GM18870 (cell line): ENCODE measurements around the gene ARHGDIB.

Experiments
- ATAC-seq: cut with Tn5 transposase; IDR thresholded peaks from one replicate; pipeline ENCODE4 v1.9.1; 2021; ENCODE audit warnings: moderate library complexity; ENCODE audit not compliant: unreplicated experiment

The ARHGDIB gene

DNA sequence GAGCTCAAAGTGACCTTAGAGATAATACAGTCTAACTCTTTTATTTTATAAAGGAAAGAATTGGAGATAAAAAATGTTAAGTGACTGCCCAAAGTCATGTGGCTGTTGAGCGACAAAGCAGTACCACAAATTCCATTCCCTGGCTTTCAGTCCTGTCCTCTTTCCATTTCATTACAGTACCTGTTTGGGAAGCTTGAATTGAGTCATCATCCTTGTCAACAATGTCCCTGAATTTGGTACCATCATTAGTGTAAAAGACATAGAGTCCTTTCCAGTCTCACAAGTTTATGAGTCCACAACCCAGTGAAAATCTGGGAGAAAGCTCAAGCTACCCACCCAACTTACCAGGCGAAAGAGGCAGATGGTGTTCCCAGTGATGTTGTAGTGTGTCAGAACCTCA lies 26.9 kb downstream of the ARHGDIB start:
- ATAC-seq = no peak

DNA sequence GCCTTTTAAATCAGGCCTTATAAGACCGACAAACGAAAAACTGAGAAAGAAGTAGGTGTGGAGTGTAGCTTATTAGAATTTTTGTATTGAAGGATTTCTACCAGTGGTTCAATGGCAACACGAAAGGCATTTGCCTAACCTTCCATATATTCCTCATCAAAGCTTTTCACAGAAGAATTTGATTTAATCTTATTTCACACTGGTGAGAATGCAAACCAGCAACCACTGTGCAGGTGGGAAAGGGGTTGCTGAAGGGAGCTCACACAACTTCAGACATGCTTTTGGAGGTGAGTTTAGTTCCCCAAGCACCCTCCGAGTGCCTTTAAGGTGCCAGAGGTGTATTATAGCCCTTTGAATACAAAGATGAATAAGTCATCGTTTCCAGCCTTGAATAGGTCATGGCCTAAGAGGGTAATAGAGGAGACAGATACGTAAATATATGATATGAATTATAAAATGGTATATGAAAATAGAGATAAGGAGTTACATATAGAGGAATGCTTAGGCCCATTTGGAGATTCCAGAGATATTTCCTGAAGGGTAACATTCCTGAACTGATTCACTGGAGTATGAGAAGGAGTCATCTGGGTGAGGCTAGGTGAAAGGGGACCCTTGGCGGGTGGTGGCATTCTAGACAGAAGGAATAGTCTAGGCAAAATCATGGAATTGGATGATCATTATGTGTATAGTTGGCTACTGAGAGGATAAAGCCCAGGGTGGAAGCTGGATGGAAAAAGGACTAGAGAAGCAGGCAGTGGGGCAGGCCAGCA lies 29.4 kb downstream of the ARHGDIB start:
- ATAC-seq = no peak

DNA sequence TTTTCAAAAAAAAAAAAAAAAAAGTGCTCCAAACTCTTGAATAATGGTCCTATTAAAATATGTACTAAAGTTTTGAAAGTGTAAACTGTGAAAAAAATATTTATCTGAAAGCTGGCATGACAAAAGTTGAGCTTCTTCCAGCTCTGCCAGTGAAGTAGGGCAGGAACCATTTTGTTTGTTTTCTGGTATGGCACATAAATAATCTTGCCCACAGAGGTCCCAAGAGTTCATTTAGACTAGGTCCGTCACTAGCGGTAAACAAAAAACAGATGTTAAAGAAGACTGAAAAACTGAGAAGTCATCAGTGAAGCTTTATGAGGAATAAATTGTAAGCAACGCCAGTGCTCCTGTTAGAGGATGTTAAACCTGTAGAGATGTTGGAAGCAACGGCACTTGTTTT lies 30.0 kb downstream of the ARHGDIB start:
- no peak for ATAC-seq

DNA sequence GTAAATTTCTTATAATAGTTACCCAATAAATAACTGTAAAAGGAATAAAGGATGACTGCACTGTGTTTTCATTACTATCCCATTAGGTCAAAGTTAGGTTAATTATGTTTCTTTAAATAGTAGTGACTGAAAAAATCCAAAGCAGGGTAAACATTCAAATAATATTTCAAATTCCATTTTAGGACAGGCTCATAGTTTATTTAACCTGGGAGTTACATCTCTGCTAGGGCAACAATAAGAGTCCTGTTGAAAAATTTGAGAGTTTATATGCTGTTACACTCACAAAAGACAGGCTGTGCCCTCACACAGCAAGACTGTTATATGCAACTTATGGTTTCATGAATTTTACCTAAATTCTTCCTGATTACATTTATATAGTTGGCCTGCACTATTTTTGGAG lies 31.1 kb downstream of the ARHGDIB start:
- no peak for ATAC-seq

DNA sequence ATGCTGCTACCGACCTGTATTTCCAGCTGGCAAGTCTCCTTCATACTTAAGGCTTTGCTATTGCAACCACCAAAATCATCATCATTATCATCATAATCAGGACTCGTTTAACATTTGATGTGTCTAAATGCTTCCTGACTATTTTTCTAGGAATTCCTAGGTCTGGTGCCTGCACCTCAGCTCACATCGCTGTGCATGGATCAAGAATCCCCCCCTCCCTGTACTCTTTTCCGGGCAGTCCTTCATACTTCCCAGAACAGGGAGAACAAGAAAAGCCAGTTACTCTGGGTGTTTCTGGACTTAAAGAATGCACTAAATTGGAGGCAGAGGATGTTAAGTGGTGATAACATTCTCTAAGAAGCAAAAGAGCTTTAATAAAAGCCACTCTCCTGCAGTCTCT lies 32.5 kb downstream of the ARHGDIB start:
- no peak for ATAC-seq

DNA sequence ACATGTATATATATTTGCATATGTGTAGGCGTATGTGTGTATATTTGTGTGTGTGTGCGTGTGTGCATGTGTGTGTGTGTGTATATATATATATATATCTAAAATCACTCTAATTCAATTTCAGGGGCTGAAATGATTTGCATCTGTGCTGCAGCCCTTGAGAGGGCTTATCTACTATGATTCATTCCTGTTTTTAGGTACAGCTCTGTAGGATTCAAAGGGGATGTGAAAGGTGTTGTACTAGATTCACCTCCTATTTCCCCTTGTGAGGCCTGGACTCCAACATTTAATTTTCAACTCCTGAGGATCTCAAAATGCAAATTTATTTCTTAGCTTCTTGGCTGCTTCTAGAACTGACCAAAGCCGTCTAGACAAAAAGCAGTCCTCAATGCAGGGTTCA lies 34.1 kb downstream of the ARHGDIB start:
- no peak for ATAC-seq

DNA sequence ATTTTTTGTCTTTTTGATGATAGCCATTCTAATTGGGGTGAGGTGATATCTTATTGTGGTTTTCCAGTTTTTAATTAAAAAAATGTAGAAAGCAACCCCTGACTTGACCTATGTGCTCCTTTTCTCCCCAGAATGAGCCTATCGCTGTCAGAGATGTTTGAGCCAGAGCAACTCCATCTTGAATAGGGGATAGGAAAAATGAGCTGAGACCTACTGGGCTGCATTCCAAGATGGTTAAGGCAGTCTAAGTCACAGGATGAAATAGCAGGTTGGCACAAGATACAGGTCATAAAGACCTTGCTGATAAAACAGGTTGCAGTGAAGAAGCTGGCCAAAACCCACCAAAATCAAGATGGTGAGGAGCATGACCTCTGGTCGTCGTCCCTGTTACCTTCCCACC lies 36.9 kb downstream of the ARHGDIB start:
- ATAC-seq = no peak

DNA sequence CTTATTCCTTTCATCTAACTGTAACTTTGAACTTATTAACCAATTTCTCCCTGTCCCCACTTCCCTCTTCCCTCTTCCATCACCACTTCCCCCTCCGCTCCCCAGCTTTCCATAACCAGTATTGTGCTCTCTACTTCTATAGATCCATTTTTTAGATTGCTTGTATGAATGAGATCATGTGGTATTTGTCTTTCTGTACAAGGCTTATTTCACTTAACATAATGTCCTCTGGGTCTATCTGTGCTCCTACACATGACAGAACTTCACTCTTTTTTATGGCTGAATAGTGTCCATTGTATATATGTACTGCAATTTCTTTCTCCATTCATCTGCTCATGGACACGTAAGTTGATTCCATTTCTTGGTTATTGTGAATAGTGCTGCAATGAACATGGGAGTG lies 37.5 kb downstream of the ARHGDIB start:
- no peak for ATAC-seq

DNA sequence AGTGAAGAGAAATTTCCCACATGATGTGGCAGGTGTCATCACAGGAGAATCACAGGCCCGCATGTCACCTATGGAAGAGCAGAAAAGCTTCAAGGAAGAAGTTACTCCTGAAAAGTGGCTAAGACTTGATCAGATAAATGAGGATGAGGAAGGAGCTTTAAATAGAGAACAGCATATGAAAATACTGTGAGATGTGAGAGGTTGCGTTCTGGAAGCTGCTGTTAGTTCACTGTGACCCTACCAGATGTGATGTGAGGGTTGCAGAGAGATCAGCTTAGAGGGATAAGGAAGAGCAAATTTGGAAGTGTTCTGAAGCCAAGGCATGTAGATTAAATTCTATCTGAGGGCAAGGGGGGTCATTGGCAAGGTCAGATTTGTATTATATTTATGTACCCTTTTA lies 40.2 kb downstream of the ARHGDIB start:
- peak; percentile 70 for ATAC-seq

DNA sequence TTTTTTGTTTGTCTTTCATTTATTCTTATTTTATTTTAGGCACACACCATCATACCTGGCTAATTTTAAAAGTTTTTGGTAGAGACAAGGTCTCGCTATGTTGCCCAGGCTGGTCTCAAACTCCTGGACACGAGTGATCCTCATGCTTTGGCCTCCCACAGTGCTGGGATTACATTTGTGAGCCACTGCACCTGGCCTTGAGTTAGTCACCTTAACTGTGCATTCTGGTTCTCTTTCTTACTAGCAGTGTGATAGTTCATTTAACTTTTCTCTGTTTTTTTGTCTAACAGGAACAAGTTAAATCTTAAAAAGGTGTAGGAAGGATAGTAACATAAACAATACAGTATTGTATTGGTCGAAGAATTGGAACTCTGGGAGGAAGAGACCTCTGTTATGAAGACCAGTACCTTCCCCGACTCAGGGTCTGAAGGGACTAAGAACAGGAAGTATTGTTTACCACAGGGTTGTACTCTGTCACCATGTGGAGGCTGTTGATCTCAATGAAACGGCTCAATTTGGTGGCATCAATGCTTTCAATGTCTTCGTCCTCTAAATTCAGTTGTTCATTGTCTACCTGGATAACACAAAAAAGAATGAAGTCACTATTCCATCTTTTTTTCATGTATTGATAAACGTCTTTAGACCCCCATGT lies 40.8 kb downstream of the ARHGDIB start:
- peak; percentile 47 for ATAC-seq

DNA sequence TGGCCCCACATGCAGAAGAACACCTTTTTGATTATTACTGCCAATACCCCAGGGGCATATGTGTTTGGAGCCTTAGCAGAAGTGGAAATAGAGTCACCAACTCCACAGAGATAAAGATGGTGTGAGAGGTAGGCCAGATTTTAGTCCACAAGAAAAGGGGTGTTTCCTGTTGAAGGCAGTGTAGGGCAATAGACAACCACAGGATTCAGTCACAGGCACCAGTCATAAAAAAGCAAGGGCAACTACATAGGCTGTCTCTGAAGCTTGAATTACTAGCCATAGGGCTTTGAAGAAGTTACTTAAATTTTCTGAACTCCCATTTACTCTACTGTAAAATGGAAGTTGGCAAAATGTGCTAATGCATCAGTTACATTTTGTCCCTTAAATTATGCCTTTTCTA lies 41.9 kb downstream of the ARHGDIB start:
- ATAC-seq = no peak

DNA sequence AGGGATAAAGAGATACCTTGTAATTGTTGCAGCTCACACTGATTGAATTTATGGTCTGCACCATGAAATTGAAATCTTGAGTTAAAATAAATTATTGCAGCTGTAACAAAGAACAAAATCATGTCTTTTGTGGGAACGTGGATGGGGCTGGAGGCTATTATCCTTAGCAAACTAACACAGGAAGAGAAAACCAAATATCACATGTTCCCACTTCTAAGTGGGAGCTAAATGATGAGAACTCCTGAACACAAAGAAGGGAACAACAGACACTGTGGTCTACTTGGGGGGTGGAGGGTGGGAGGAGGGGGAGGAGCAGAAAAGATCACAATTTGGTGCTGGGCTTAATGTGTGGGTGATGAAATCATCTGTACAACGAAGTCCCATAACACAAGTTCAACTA lies 45.7 kb downstream of the ARHGDIB start:
- no peak for ATAC-seq

DNA sequence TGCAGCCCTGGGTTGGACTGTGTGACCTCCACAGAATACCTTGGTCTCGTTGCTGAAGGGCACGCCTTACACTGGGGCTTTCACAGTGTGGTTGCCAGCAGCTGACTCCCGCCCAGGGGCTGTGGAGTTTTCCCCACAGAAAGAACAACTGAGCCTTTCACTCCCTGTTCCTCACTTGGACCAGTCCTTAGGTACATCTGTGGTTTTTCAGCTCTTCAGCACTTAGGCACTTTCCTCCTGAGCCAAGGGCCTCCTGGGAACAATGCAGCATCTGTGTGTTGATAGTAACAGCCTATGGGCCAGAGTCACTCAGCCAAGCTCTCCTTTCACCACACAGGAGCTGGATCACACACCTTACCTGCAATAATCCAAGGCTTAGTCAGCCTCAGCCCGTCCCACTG lies 48.0 kb downstream of the ARHGDIB start:
- ATAC-seq = no peak

DNA sequence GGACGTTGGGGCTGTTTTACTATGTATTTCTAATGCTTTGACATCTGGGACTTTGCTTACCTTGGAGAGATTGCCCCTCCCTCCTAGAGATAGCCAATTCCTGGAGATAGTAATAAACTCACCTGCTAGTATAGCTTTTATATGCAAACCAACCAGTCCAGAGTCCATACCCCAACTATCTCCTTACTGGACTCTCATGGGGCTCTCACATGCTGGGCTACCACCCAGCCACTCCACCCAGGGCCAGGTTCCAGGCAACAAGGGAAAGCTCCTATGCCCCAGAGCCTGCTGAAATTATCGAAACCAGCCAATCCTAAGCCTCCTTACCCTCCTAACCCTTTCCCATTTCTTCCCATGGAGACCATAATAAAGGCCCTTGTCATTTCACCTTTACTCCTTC lies 50.3 kb downstream of the ARHGDIB start:
- ATAC-seq = no peak

DNA sequence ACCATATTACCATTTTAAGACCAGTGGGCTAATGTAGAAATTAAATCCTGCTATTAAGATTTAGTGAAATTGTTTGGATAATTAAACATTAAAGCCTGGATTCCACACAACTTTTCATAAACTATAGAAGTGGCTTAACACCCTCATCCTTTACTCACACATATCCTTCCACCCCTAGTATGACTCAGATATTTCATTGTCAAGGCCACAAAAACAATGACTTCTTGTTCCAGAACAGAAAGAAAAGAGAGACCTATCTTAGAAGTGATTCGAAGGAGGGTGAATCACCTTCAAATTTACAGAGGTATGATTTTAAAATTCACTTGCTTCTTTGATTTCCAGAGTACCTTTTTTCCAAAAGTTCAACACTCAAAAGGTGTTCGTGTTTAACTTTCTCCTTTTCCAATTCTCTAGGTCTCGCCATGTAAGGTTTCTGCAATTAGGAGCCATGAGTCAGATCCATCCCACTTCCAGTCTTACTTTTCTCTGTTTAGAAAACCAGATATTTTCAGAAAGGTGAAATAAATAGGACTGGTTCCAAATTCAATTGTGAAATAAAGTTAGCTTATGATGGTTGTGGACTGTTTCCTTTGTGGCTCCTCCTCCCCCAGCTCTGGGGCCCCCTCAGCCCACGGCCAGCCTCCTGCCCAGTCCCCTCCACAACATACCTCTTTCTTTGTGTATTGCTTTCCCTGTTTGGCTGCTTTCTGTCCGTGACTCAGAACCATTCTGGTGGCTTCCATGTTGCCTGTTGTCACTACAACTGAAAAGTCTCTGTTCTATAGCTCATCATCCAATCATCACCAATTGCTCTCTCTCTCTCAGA lies 51.1 kb downstream of the ARHGDIB start:
- no peak for ATAC-seq

DNA sequence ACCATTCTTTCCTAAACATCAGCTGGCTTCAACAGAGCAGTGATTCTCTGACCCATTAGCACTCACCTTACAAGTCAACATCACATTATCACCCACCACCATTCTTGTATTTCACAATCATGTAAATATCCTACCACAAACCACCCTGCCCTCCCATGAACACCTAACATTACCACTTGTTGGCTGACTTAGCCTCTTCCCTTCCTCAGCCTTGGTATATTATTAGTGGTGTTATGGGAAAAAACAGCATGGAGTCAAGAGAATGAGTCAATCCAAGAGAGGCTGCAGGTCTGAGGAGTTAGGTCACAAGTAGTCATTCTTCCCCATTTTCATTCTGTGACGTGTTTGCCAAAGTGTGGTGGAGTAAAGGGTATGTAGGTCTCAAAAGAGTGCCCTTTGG lies 53.4 kb downstream of the ARHGDIB start:
- no peak for ATAC-seq

DNA sequence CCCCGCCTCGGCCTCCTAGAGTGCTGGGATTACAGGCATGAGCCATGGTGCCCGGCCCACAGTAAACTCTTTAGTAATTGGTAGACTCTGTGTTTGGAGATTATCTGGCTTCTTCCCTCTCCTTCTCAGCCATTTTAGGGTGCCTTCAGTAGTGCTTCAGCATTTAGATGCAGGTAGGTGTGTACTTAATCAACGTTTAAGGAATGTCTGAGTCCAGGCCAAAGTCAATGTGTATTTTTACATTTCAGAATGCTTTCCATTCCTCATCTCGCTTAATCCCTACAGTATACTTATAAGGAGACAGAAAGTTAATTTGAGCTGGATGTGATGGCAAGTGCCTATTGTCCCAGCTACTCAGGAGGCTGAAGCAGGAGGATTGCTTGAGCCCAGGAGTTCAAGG lies 55.3 kb downstream of the ARHGDIB start:
- no peak for ATAC-seq

DNA sequence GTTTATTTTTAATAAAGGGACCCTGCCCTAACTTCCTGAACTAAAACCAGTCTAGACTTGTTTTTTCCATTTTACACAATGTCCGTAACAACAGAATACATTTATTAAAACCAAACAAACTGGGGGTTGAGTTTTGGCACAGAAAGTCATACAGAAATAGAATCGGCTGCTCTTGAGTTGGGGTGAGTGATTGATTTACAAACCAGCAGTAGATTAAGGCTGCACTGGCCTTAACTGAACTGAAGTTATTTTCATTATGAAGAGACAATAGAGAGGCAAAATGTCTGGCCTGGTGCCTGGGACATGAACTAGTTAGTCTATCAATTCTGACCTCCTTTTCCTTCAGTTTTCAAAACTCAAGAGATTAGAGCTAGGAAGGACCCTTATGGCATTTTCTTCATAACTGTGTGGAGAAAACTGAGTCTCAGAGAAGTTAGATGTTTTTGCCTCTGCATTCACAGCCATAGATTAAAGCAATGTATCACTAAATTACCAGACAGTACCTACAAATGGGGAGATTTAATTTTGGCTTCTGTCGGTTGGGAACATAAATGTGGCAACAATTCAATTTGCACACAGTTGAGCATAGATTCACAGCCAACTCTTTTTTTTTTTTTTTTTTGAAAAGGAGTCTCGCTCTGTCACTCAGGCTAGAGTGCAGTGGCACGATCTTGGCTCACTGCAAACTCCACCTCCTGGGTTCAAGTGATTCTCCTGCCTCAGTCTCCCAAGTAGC lies 56.0 kb downstream of the ARHGDIB start:
- ATAC-seq = no peak

DNA sequence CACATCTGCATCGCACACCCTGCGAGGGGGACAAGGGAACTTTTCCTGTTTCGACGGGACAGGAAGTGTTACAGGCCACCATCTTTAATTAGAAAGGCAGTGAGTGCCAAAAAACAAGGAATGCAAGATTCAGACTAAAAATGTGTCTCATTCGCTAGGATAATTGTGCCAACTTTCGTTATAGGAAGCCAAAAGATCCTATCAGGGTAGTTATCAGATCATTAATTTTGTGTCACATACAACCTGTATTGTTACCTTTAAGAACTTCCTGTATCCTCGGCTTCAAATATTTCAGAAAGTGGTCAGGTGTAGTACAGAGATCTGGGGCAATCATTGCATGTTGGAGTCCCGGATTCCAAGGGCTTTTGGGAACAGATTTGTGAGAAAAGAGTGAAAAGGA lies 56.5 kb downstream of the ARHGDIB start:
- ATAC-seq = no peak

DNA sequence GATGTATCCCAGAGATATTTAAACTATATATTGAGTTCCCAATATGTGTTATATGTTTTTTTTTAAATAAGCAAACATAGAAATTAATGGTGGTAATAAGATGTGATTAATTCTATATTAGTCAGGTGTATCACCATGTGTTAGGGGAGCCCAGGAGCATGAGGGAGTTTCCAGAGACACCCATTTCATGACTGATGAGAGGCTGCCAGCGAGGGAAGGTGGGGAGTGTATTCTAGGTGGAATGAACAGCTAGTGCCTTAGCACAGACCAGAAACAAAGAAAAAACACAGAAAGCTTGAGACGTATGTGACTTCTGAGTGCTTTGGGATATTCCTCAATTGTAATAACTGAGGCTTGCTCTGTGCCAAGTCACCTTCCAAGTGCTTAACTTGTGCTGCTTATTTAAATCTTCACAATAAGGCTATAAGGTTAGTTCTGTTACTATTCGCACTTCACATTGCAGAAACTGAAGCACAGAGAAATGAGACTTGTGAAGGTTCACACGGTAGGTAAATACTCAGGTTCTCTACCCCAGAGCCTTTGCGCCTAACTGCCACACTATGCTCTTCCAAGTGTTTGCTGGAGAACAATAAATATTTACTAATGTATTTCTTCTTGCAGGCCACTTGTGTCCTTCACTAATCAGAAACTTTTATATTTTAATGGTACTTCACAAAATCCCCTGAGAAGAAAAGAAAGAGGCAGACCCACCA lies 57.9 kb downstream of the ARHGDIB start:
- ATAC-seq = no peak

DNA sequence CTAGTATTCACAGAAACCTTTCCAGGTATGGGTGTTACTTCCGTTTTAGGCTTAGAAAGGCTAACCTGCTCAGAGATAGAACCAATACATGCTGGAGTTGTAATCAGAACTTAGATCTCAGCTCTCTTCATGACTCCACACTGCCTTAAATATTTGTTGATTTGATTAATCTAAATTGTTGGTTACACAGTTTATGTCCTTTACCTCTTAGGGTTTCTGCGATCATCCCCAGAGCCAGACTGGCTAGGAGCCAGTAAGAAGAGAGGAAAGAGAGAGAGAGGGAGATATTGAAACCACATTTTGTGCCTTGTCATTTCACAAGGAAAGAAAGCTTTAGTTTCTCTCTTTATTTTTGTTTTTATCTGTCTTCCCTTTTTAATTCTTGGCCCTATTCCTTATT lies 58.9 kb downstream of the ARHGDIB start:
- no peak for ATAC-seq
